Inferior parietal cortex (tissue), 1 donor: ENCODE data around the gene WNT11.
A peak's percentile ranks its signal among the peaks of the same experiment; 100 is the strongest.

Source experiments
- DNase-seq: peaks from one replicate; pipeline ENCODE4 v3.0.0-alpha.2; 2016; ENCODE audit errors: extremely low spot score

The WNT11 gene

GRCh38 chr11:76156971-76157427, 49.3 kb downstream of the WNT11 start:
- DNase-seq: no peak

- no peak for DNase-seq
Measured at GRCh38 chr11:76155500-76156227, 50.6 kb downstream of the WNT11 start.

GRCh38 chr11:76153571-76153923, 52.8 kb downstream of the WNT11 start:
- no peak for DNase-seq

- DNase-seq: no peak
Measured at GRCh38 chr11:76152741-76153570, 53.3 kb downstream of the WNT11 start.

GRCh38 chr11:76152086-76152681, 54.1 kb downstream of the WNT11 start:
- peak; percentile 89 for DNase-seq

- no peak for DNase-seq
Measured at GRCh38 chr11:76151556-76152085, 54.7 kb downstream of the WNT11 start.

DNA sequence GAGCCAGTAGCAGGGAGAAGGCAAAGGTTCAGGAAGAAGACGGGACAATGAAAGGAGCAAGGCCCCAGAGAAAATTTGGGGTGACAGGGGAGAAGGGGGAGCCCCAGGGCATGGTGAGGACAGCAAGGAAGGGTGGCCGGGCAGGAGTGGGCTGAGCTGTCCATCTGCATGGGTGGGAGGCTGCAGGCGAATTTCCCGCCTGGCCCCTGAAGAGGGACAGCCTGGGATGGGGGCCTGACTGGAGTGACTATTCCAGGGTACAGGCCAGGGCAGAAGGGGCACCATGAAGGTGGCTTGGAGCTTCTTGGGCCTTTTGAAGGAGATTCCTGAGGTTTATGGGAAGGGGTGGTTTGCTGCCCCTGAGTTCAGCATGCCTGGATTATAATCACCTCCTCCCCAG, 56.2 kb downstream of the WNT11 start:
- no peak for DNase-seq

GRCh38 chr11:76149713-76150112, 56.6 kb downstream of the WNT11 start:
- DNase-seq: no peak

DNA sequence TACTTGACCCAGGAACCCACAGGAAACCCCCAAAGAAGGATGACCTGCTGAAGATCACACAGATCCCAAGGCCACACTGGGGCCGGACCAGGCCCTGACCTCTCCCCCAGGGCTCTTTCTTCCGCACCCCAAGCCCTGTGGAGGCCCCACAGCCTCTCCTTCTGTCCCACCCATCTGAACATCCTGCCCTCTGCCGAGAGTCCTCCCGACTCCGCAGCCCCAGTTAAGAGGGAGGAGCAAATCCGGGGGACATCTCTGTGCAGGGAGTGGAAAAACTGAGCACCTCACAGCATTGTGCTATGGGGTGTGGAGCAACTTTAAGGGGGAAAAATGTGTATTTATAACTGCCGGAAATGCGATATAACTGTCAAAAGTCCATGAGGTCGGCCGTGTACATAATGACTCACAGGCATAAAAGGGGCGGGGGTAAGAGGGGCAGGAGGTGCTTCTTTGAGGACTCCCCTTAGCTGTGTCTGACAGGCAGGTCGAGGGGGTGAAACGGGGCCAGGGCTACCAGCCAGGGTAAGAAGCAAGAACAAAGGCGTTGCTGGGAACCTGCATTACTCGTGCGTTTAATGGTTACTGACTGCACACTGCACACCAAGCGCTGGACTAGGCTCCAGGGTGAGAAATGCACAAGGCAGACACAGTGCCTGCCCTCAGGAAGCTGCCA, 57.2 kb downstream of the WNT11 start:
- no peak for DNase-seq

GRCh38 chr11:76148231-76148630, 58.1 kb downstream of the WNT11 start:
- no peak for DNase-seq

DNA sequence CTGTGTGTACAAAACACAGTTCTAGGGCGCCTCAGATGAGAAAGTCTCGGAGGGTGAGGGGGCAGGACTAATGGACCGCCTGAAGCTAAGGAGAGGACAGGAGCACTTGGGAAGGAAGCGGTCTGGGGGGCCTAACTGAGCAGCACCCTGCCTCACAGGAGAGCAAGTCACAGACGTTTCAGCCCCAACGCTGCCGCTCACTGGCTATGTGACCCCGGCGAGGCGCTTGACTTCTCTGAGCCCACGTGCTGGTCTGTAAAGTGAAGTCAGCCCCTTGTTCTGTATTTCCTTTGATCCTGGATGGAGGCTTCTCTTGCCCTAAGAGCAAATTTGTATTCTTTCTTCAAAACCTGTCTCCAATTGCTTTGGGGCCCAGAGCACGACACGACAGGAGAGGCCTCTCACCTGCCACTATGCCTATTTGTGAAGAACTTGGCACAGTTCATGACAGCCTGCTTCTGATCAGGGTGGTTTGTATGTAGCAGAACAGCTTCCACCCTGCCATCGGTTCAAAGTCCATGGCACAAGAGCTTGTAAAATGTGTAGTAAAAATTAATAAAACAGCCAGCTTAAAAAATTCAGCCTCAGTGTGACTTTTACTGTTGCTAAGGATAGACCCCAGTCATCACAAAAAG, 59.1 kb downstream of the WNT11 start:
- DNase-seq: no peak

DNA sequence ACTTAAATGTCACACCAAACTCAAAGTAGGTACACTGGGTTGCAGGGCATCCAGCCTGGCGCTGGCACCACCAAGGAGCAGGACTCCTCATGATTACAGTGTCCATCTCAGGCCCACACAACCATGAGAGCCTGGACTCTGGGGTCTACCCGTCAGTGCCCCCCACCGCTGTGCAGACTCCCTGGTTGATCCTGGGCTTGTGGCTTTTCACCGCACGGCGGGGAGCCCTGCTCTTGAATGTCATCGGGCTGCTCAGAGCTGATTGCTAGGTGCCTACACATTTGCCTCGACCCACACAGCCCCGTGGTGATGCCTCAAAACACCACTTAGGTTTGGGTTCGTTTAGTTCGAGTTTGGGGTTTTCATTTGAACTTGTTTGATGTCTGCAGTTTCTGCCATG, 63.0 kb downstream of the WNT11 start:
- DNase-seq: no peak

DNA sequence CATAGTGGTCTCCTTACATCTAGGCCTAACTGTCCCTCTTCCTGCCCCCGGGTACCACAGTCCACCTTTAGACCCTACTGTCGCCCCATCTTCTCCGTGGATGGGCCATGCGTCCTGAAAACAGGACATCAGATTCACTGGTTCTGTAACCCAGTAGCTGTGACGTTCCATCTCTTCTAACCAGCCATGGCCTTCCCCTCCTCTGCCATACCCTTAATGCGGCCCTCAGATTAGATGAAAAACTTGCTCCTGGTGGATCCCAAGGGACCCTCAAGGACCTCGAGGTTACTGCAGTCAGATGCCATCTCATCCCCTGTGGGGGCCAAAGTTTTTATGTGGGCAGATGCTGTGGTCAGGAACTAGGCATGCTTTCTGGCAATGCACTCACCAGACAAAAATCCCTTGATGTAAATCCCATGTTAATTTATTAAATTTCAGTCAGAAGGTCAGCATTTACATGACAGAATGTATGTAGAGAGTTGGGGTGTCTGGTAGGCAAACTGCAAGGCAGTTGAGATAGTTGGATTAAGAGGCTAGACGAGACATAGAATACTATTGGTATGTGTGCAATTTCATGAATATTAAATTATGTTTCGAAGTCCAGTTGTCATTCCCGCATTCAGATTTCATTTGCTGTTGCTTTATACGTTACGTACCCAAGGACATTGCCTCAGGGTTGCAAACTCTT, 64.3 kb downstream of the WNT11 start:
- no peak for DNase-seq

GRCh38 chr11:76140912-76141574, 65.3 kb downstream of the WNT11 start:
- DNase-seq: no peak

DNA sequence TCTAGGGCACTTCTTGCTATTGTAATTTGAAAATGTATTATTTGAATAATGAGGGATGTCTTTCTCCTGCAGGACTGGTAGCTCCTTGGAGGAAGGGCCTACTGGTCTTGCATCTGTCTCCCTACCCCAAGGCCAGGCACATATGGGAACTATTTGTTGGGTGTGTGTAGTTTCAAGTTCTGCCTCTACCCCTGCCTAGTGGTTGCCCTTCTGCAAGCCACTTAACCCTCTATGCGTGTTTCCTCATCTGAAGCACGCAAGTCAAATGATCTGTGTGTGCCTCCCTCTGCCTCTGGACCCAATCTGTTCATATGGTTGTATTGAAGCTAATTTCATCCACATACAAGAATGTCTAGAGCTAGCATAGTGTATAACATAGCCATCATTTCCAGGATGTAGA, 67.0 kb downstream of the WNT11 start:
- no peak for DNase-seq
